Mucosa of rectum (tissue), 2 donors: ENCODE data around the gene IKBKE.

Experiments
- H3K27ac ChIP-seq, 2 donors: one replicate each; pipeline ENCODE4 v1.7.0; 2013; ENCODE audit warnings: inconsistent platforms in 2 of 2, low read depth in 2 of 2, low read length in 2 of 2
- H3K27me3 ChIP-seq, 2 donors: one replicate each; pipeline ENCODE4 v1.7.0; 2013; ENCODE audit warnings: low read length in 2 of 2; ENCODE audit not compliant: control insufficient read depth in 2 of 2, insufficient read depth in 2 of 2
- H3K36me3 ChIP-seq, 2 donors: one replicate each; pipeline ENCODE4 v1.7.0; 2013; ENCODE audit warnings: low read length in 2 of 2; ENCODE audit not compliant: control insufficient read depth in 2 of 2, insufficient read depth in 2 of 2
- H3K4me1 ChIP-seq, 2 donors: one replicate each; pipeline ENCODE4 v1.7.0; 2013; ENCODE audit warnings: low read length in 2 of 2, mild to moderate bottlenecking in 1 of 2; ENCODE audit not compliant: control insufficient read depth in 2 of 2, insufficient read depth in 2 of 2
- H3K4me3 ChIP-seq, 2 donors: one replicate each; pipeline ENCODE4 v1.7.0; 2013; ENCODE audit warnings: low read length in 2 of 2
- H3K9ac ChIP-seq, 2 donors: one replicate each; pipeline ENCODE4 v1.7.0; 2013; ENCODE audit warnings: low read length in 2 of 2, low read depth in 1 of 2, mild to moderate bottlenecking in 1 of 2
- H3K9me3 ChIP-seq, 2 donors: one replicate each; pipeline ENCODE4 v1.7.0; 2013; ENCODE audit warnings: low read length in 2 of 2; ENCODE audit not compliant: control insufficient read depth in 2 of 2
- donor health status: healthy.
- donor health status: Normal muscosa, but diverticular disease.

IKBKE gene

GRCh38 chr1:206518206-206518605 is 47.9 kb downstream of the IKBKE start:
- no peaks in the 10 kb centered on the region for H3K9me3 ChIP-seq
- H3K4me1 ChIP-seq: no peaks in the 10 kb centered on the region
- H3K9ac ChIP-seq: no peak overlapping the region

GRCh38 chr1:206518743-206519142 is 48.5 kb downstream of the IKBKE start:
- Histone ChIP-seq H3K4me1 (no peaks in the 10 kb centered on the region), H3K27ac (no peak overlapping the region), H3K9me3 (no peaks in the 10 kb centered on the region)

More at GRCh38 chr1:206518206-206518605, 47.9 kb downstream of the IKBKE start:
- no peaks in the 10 kb centered on the region for H3K27me3 ChIP-seq
- no peak overlapping the region for H3K4me3 ChIP-seq
- no peak overlapping the region for H3K27ac ChIP-seq
- H3K36me3 ChIP-seq: no peaks in the 10 kb centered on the region

GRCh38 chr1:206521127-206521526 is 50.9 kb downstream of the IKBKE start:
- no peak overlapping the region for H3K9ac ChIP-seq
- no peaks in the 10 kb centered on the region for H3K4me1 ChIP-seq
- no peak overlapping the region for H3K27ac ChIP-seq
- H3K27me3 ChIP-seq: no peaks in the 10 kb centered on the region
- H3K9me3 ChIP-seq: no peaks in the 10 kb centered on the region
- H3K4me3 ChIP-seq: no peak overlapping the region
- no peaks in the 10 kb centered on the region for H3K36me3 ChIP-seq

More at GRCh38 chr1:206518743-206519142, 48.5 kb downstream of the IKBKE start:
- Histone ChIP-seq H3K9ac (no peak overlapping the region), H3K36me3 (no peaks in the 10 kb centered on the region), H3K27me3 (no peaks in the 10 kb centered on the region), H3K4me3 (no peak overlapping the region)

- Histone ChIP-seq H3K4me3 (no peak overlapping the region), H3K9ac (no peak overlapping the region), H3K36me3 (no peaks in the 10 kb centered on the region), H3K27ac (no peak overlapping the region), H3K9me3 (no peaks in the 10 kb centered on the region), H3K4me1 (no peaks in the 10 kb centered on the region), H3K27me3 (no peaks in the 10 kb centered on the region)
Observed at GRCh38 chr1:206521694-206522402, 51.6 kb downstream of the IKBKE start.

GRCh38 chr1:206524739-206525364 is 54.6 kb downstream of the IKBKE start:
- Histone ChIP-seq H3K9ac (no peak overlapping the region), H3K9me3 (no peaks in the 10 kb centered on the region), H3K4me3 (no peak overlapping the region), H3K4me1 (no peaks in the 10 kb centered on the region), H3K36me3 (no peaks in the 10 kb centered on the region), H3K27me3 (no peaks in the 10 kb centered on the region), H3K27ac (no peak overlapping the region)

GRCh38 chr1:206526064-206526911 is 56.0 kb downstream of the IKBKE start:
- no peaks in the 10 kb centered on the region for H3K9me3 ChIP-seq
- no peak overlapping the region for H3K9ac ChIP-seq
- H3K4me1 ChIP-seq: no peaks in the 10 kb centered on the region
- H3K4me3 ChIP-seq: no peak overlapping the region
- no peaks in the 10 kb centered on the region for H3K27me3 ChIP-seq
- no peaks in the 10 kb centered on the region for H3K36me3 ChIP-seq
- H3K27ac ChIP-seq: no peak overlapping the region

- no peaks in the 10 kb centered on the region for H3K36me3 ChIP-seq
- H3K9me3 ChIP-seq: no peaks in the 10 kb centered on the region
- no peaks in the 10 kb centered on the region for H3K4me1 ChIP-seq
- no peak overlapping the region for H3K27ac ChIP-seq
- no peaks in the 10 kb centered on the region for H3K27me3 ChIP-seq
- H3K4me3 ChIP-seq: no peak overlapping the region
- no peak overlapping the region for H3K9ac ChIP-seq
Observed at GRCh38 chr1:206529425-206529824, 59.1 kb downstream of the IKBKE start.

GRCh38 chr1:206532368-206532767 is 62.1 kb downstream of the IKBKE start:
- Histone ChIP-seq H3K27me3 (no peaks in the 10 kb centered on the region), H3K9ac (no peak overlapping the region), H3K36me3 (no peaks in the 10 kb centered on the region), H3K4me3 (no peak overlapping the region), H3K27ac (no peak overlapping the region), H3K4me1 (no peaks in the 10 kb centered on the region), H3K9me3 (no peaks in the 10 kb centered on the region)

- no peak overlapping the region for H3K27ac ChIP-seq
- no peaks in the 10 kb centered on the region for H3K36me3 ChIP-seq
- no peaks in the 10 kb centered on the region for H3K27me3 ChIP-seq
- peaks cover 0 to 2% of the 10 kb centered on the region in 2 donors for H3K4me1 ChIP-seq
- no peaks in the 10 kb centered on the region for H3K9me3 ChIP-seq
- H3K9ac ChIP-seq: no peak overlapping the region
- no peak overlapping the region for H3K4me3 ChIP-seq
Observed at GRCh38 chr1:206534552-206534951, 64.3 kb downstream of the IKBKE start.

- H3K4me3 ChIP-seq: no peak overlapping the region
- no peaks in the 10 kb centered on the region for H3K27me3 ChIP-seq
- H3K27ac ChIP-seq: no peak overlapping the region
- peaks cover 8 to 11% of the 10 kb centered on the region in 2 donors for H3K4me1 ChIP-seq
- no peak overlapping the region for H3K9ac ChIP-seq
- H3K9me3 ChIP-seq: no peaks in the 10 kb centered on the region
- H3K36me3 ChIP-seq: no peaks in the 10 kb centered on the region
Observed at GRCh38 chr1:206535853-206536188, 65.5 kb downstream of the IKBKE start.
